CD4-positive, alpha-beta T cell treated with Interferon gamma for 1 hour (primary cell): ENCODE data around the gene REPS1.
A peak's percentile ranks its signal among the peaks of the same experiment; 100 is the strongest.
"Not testable (repeated sequence)": the region's sequence is repeated elsewhere in the genome, so short reads cannot be mapped to it uniquely, and the experiment has no call there.

Experiments used
- DNase-seq: peaks from one replicate; pipeline ENCODE4 v3.0.0-alpha.2; 2020

The REPS1 gene

DNA sequence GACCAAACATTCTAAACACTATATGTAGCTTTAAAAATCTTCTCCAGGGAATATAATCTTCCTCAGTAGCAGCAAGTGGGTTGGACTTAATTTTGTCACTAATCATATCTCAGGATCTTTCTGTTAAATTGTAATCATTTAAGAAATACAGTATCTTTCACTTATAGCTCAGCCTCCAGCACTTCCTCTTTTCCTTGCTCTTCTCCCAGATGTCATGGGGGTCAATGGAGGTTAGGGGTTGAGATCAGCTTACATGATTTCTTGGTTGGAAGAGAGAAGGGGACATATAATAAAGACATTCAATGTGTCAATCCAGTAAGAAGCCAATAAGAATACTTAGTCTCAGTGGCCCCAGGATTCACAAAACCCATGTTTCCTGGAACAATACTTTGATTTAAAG, 15.7 kb upstream of the REPS1 start:
- no peak for DNase-seq

DNA sequence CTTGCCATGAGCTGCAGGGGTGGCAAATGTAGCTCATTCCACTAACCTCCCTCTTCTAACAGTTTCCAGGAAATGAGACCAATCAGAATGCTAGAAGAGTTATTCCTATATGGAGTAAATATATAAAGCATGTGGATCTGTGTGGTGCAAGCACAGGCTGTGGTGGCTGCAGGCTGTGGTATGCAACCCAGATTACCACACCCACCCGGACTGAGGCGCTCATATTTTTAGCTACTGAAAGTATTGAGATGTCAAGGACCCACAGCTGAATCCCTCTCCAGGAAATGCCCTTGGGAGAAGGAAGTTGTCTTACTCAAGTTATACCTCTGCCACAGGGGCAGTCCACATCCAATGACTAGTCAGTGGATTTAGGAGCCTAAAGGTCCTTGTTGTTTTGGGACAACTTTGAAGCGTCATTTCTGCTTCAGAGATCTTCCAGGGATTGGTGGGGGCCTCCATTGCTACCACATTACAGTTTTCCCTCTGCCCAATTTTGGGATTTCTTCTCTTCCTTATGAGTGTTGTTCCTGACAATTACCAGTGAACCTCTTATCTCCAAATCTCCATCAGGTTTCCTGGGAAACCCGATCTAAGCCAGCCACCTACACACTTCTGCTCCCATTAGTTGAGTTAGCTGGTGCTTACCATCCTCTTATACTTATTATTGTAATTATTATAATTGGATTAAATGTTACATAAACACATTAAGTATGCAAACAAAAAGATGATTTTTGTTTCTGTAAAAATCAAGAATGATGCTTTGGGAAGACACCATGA, 12.1 kb upstream of the REPS1 start:
- DNase-seq, result no peak

- DNase-seq, result no peak
Measured at GRCh38 chr6:138997136-138997535, 9.1 kb upstream of the REPS1 start.

DNA sequence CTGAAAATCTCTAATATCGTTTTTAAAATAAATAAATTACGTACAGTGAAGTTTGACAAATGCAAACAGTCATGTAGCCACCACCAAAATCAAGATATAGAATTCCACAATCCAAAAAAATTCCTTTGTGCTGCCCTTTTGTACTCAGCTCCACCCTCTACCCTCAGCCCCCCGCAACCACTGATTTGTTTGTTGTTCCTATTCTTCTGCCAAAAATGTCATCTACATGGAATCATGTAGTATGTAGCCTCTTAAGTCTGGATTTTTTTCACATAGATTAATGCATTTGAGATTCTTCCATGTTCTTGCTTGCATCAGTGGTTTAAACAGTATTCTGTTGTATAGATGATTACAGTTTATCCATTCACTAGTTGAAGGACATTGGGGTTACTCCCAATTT, 8.5 kb upstream of the REPS1 start:
- DNase-seq, result no peak

GRCh38 chr6:138993410-138993809, 5.4 kb upstream of the REPS1 start:
- DNase-seq, result not testable (repeated sequence)

GRCh38 chr6:138992965-138993364, 4.9 kb upstream of the REPS1 start:
- DNase-seq, result not testable (repeated sequence)

GRCh38 chr6:138991206-138991605, 3.2 kb upstream of the REPS1 start:
- DNase-seq, result no peak

GRCh38 chr6:138989098-138989983, 1.3 kb upstream of the REPS1 start:
- no peak for DNase-seq

- DNase-seq, result no peak
Measured at GRCh38 chr6:138988469-138988834, 399 bp upstream of the REPS1 start.

DNA sequence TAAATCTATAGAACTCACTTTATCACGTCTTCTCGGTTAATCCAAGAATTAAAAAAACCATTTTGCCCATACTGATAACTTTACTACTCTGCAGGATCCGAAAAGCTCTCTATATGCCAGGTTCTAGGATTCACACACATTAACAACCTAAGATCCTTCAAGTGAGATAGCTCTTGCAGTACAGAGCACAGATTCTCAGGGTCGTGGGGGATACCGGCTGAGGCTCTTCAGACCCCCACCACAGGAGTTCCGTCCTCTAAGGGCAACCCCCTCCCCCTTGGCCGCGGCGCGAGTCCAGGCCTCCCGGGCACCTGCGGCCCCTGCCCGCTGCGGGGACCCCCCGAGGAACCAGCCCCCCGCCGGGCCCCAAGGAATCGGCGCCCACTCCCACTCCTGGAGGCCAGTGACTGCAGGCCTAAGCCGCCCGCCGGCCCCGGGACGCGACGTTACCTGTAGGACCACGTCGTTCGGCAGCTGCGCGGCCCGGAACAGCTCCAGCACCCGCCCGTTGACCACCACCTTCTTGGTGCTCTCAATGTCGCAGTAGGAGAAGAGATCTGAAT, 892 bp downstream of the REPS1 start:
- no peak for DNase-seq

- no peak for DNase-seq
Measured at GRCh38 chr6:138986578-138986977, 1.5 kb downstream of the REPS1 start.

- no peak for DNase-seq
Measured at GRCh38 chr6:138981416-138981815, 6.6 kb downstream of the REPS1 start.

GRCh38 chr6:138979813-138980668, 8.0 kb downstream of the REPS1 start:
- DNase-seq, result no peak

DNA sequence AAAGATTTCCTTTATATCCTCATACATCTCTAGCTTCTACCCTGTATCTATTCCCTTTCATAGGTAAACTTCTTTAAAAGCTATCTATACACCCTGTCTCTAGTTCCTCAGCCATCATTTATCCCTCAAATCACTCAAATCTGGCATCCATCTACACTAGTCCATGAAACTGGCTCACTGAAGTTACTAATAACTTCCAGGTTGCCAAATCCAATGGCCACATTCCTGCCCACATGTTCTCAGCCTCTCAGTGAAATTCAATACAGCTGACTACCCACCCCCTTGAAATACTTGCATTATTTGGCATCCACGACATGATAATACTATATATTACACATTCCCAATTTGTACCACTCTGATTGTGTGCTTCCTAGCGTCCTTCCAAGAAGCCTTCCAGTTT, 8.7 kb downstream of the REPS1 start:
- DNase-seq, result no peak

DNA sequence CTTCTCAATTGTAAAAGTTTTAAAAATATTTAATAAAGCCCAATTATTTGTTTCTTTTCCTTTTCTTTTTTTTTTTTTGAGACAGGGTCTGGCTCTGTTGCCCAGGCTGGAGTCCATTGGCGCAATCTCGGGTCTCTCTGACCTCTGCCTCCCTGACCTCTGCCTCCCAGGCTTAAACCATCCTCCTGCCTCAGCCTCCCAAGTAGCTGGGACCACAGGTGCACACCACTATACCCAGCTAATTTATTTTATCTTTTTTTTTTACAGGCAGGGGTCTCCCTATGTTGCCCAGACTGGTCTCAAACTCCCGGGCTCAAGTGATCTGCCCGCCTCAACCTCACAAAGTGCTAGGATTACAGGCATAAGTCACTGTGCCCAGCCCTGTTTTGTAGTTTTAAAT, 9.8 kb downstream of the REPS1 start:
- DNase-seq, result no peak

- no peak for DNase-seq
Measured at GRCh38 chr6:138977646-138978167, 10.3 kb downstream of the REPS1 start.

DNA sequence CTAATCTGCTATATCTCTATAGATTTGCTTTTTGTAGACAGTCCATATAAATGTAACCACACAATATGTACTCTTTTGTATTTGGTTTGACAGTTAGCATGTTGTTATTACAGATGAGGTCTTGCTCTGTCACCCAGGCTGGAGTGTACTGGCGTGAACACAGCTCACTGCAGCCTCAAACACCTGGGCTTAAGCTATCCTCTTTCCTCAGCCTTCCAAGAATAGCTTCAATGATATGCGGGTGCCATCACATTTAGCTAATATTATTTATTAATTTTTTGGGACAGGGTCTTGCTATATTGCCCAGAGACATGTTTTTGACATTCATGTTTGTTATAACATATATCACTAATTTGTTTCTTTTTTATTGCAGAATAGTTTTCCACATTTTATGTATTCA, 10.8 kb downstream of the REPS1 start:
- DNase-seq, result no peak

GRCh38 chr6:138975815-138976214, 12.2 kb downstream of the REPS1 start:
- DNase-seq, result no peak

- no peak for DNase-seq
Measured at GRCh38 chr6:138973466-138974153, 14.4 kb downstream of the REPS1 start.

GRCh38 chr6:138972226-138972665, 15.8 kb downstream of the REPS1 start:
- DNase-seq, result no peak

DNA sequence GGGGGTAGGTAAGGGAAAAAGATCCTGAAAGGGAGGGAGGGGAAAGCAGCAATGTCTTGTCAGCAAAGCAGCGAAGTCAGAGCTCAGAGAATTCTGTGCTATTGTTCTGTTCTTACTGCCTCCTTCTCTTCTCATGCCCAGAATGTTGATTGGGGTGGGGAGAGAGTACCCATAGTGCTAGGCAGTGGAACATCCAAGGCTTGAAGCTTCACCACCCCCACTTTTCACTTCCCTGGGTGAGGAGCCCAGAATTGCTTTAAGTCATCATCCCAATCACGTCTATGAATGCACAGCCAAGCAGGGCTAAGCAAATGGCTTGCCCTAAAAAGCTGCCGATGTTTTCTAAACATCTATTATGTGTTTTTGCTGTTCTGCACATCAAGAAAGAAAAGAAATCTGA, 16.5 kb downstream of the REPS1 start:
- no peak for DNase-seq

DNA sequence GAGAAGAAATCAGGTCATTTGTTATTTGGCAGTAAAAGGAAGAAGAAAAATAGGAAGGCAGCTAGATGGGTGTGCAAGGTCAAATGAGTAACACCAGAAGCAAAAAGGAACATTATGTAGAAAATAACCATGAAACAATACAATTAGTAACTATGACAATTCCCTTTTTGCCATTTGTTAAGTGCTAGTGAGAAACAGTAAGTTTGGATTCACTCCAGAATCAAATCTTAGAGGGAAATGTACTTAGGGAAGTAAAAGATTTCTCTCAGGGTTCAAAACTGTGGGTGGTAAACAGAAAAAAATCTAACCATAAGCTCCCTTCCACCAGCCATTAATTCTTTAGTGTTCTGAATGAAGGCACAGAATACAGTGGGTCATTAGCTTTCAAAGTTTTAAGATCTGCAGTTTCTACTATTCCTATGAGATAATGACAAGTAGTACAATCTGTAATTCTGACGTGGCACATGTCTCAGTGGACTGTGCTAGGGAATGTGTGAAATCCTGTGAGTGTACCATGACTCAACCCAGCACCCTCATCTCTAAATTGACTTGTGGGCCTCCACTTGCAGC, 17.1 kb downstream of the REPS1 start:
- DNase-seq, result peak; percentile 13
